ENCODE results near the gene GPSM1.

GPSM1 gene

DNA sequence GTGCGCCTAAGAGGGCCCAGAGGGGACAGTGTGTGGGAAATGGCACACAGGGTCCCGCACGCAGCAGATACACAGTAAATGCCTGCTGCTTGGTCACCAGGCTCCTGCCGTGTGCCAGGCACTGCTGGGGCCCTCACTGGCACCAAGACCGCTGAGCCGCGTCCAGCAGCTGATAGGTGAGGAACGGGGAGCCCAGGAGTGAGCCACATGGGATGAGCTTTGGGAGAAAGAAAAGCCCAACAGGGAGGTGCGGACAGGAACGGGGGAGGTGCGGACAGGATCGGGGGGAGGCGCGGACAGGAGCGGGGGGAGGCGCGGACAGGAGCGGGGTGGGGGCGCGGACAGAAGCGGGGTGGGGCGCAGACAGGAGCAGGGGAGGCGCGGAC is 16.5 kb downstream of the GPSM1 start:
- H3K4me3 ChIP-seq (ENCODE audit: low read length) = no peak overlapping the region
- no peak for DNase-seq (ENCODE audit: low read depth)
- TF ChIP-seq, protein P1, sequence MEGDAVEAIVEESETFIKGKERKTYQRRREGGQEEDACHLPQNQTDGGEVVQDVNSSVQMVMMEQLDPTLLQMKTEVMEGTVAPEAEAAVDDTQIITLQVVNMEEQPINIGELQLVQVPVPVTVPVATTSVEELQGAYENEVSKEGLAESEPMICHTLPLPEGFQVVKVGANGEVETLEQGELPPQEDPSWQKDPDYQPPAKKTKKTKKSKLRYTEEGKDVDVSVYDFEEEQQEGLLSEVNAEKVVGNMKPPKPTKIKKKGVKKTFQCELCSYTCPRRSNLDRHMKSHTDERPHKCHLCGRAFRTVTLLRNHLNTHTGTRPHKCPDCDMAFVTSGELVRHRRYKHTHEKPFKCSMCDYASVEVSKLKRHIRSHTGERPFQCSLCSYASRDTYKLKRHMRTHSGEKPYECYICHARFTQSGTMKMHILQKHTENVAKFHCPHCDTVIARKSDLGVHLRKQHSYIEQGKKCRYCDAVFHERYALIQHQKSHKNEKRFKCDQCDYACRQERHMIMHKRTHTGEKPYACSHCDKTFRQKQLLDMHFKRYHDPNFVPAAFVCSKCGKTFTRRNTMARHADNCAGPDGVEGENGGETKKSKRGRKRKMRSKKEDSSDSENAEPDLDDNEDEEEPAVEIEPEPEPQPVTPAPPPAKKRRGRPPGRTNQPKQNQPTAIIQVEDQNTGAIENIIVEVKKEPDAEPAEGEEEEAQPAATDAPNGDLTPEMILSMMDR (conservative IDR thresholded peaks at IDR 0.05; ENCODE audit: low read depth, low read length) = no peak

DNA sequence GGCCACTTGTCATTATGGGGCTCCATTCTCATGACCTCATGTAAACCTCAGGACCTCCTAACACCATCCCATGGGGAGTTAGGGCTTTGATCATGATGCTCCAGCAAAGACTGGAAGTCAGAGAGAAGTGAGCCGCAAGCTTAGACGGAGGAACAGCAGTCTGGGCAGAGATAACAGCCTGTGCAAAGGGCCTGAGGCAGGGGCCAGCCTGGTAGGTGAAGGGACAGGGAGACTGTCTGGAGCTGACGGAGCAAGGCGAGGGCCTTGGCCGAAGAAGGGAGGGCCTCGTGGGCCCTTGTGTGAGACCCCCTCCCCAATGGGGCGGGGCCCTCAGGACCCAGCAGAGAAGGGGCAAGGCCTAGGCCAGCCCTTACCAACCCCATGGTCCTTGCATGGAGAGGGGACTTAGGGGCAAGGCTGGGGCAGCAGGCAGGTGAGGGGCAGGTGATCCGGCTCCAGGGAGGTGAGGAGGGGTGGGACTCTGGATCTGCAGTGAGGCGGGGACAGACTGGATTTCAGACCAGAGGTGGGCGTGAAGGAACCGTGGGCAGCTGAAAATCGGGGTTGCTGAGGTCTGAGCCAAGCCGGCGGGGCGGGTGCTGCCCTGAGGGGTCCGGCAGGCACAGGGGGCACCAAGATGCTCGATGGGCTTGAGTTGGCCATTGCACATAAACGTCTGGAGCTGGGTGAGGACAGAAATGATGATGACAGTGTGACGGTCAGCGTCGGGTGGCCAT is 17.4 kb downstream of the GPSM1 start:
- TF ChIP-seq, protein P1 (conservative IDR thresholded peaks at IDR 0.05; ENCODE audit: low read depth, low read length) = no peak
- no peak for DNase-seq (ENCODE audit: low read depth)

DNA sequence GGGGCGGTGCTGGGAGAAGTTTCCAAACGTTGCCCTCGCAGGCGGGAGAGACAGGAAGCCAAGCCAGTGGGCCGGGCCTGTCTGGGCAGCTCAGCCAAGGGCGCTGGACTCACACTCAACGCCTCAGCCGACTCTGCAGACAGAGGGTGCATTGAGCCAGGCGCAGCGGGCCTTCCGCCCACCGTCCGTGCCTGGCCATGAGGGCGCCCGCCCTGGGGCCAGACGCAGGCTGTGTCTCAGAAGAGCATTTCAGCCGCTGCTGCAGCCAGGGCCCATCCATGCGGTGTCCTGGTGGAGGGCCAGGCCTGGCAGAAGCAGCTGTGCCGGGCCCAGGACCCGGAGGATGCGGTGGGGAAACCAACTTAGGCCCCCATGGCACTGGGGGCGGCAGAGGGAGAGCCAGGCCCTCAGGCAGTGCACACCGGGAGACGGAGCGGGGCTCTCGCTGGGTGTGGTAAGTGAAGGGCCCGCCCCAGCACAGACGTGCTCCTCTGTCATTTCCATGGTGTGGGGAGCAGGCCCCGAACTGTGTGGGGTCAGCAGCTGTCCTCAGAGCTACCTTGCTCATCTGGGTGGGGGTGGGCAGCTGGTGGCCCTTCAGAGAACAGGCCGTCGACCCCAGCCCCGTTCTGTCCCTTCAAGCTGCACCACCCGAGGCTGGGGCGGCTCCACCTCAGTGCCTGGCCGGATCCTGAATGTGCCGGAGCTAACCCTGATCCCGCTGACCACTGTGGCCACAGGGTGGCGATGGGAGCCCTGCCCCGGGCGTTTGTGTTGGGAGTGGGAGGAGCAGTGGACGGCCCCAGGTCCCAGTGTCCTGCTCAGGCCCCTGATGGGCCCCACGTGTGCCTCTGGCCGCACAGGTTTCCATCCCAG is 18.2 kb downstream of the GPSM1 start:
- TF ChIP-seq, protein P1 (conservative IDR thresholded peaks at IDR 0.05; ENCODE audit: low read depth, low read length) = peak; percentile 59
- DNase-seq (ENCODE audit: low read depth) = no peak
- no peak overlapping the region for H3K4me3 ChIP-seq (ENCODE audit: low read length)

More for the DNA sequence above, 17.4 kb downstream of the GPSM1 start:
- no peak overlapping the region for H3K4me3 ChIP-seq (ENCODE audit: low read length)

DNA sequence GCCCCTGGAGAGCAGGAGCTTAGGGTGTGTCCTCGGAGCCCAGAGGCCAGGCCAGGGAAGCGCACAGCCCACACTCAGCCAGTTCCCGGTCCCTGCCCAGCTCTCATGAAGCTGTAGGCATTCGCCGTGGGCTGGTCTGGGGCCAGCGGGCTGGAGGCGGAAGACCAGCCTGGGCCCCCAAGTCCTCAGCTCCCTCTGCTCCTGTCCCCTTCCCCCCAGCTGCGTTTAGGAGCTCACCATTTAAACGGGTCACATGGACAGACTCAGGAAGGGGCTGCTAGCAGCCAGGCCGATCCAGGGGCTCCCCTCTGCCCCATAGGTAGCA is 18.8 kb downstream of the GPSM1 start:
- H3K4me3 ChIP-seq (ENCODE audit: low read length) = no peak overlapping the region
- DNase-seq (ENCODE audit: low read depth) = no peak
- TF ChIP-seq, protein P1 (conservative IDR thresholded peaks at IDR 0.05; ENCODE audit: low read depth, low read length) = no peak

DNA sequence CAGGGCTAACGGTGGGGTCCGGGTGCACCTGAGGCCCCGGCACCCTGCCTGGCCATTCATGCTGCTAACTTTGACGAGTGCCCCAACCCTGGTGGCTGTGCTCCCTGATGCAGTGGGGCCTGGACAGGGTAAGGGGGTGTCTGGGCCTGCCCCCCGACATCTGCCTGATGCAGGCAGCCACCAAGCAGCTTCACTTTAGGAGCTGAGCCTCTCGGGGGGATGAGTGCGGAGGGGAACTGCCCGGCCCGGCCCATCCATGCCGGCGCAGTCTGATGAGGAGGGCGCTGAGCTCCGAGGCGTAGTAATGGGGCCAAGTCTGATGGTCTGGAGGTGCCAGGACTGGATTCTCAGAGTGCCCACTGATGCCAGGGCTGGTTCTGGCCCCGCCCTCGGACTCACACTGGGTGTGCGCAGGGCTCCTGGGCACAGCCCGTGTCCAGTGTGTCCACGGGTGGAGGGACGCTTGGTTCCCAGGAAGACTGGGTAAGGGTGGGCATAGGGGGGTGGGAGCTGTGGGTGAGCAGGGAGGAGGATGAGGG is 19.7 kb downstream of the GPSM1 start:
- H3K4me3 ChIP-seq (ENCODE audit: low read length) = no peak overlapping the region
- TF ChIP-seq, protein P1 (conservative IDR thresholded peaks at IDR 0.05; ENCODE audit: low read depth, low read length) = no peak
- no peak for DNase-seq (ENCODE audit: low read depth)

DNA sequence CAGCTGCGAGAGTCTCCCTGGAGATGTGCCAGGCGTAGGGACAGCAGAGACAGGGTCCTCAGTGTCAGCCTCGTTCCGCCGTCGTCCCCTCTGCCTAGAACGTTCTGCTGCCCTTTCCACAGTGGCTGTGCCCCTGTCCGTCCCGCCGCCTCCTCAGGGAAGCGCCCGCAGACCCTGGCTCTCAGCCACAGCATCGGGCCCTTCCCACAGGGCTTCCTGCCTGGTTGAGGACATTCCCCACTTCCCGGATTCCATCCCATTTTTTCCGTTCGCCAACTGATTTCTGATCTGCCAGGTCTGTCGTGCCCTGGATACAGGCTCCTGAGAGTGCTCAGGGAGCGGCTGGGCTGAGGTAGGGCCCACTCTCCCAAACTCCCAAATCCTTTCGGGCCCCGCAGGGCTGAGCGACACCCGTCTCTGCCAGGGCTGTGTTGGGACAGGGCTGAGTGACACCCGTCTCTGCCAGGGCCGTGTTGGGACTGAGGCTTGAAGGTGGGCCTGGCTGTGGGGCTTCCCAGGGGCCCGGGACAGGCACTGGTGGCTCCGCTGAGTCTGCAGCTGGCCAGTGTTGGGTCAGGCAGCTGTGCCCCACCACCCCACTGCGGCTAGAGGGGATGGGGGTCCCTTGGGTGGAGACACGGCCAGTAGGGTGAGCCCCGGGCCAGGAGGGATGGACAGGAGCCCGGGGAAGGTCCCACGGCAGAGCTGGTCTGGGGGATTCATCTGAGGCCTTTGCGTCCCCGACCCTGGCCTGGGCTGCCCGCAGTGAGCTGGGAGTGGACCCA is 20.3 kb downstream of the GPSM1 start:
- TF ChIP-seq, protein P1 (conservative IDR thresholded peaks at IDR 0.05; ENCODE audit: low read depth, low read length) = no peak
- no peak for DNase-seq (ENCODE audit: low read depth)
- H3K4me3 ChIP-seq (ENCODE audit: low read length) = no peak overlapping the region
